Measurements from ENCODE around the gene GDF9.

GDF9 gene

GRCh38 chr5:132834057-132834456 is 32.2 kb downstream of the GDF9 start:
- FAIRE-seq, result no peak

GRCh38 chr5:132832612-132833011 is 33.7 kb downstream of the GDF9 start:
- no peak for FAIRE-seq

- FAIRE-seq, result no peak
Measured at GRCh38 chr5:132831095-132831860, 35.0 kb downstream of the GDF9 start.

GRCh38 chr5:132830436-132831094 is 35.7 kb downstream of the GDF9 start, which contains the start of gene SHROOM1:
Gene SHROOM1, minus strand, starts transcription at chr5:132830647. Its CDS starts 4,507 bp downstream, at chr5:132826140.
- no peak for FAIRE-seq

GRCh38 chr5:132829742-132830435 is 36.4 kb downstream of the GDF9 start:
- no peak for FAIRE-seq

GRCh38 chr5:132828846-132829494 is 37.3 kb downstream of the GDF9 start:
- no peak for FAIRE-seq

GRCh38 chr5:132827943-132828673 is 38.2 kb downstream of the GDF9 start:
- FAIRE-seq, result no peak

GRCh38 chr5:132826424-132827082 is 39.7 kb downstream of the GDF9 start:
- no peak for FAIRE-seq

- FAIRE-seq, result no peak
Measured at GRCh38 chr5:132825834-132826391, 40.4 kb downstream of the GDF9 start.

GRCh38 chr5:132825033-132825833 is 41.0 kb downstream of the GDF9 start:
- no peak for FAIRE-seq

- FAIRE-seq, result no peak
Measured at GRCh38 chr5:132824426-132824825, 41.8 kb downstream of the GDF9 start.

- FAIRE-seq, result no peak
Measured at GRCh38 chr5:132823481-132824050, 42.7 kb downstream of the GDF9 start.

GRCh38 chr5:132822650-132823480 is 43.4 kb downstream of the GDF9 start:
- FAIRE-seq, result no peak

- no peak for FAIRE-seq
Measured at GRCh38 chr5:132821791-132822190, 44.5 kb downstream of the GDF9 start.

GRCh38 chr5:132821350-132821749 is 44.9 kb downstream of the GDF9 start:
- FAIRE-seq, result no peak

- FAIRE-seq, result peak; percentile 95
Measured at GRCh38 chr5:132820162-132820754, 46.0 kb downstream of the GDF9 start.

- no peak for FAIRE-seq
Measured at GRCh38 chr5:132819468-132819867, 46.8 kb downstream of the GDF9 start.

- FAIRE-seq, result no peak
Measured at GRCh38 chr5:132817011-132817410, 49.3 kb downstream of the GDF9 start.

GRCh38 chr5:132816554-132816953 is 49.7 kb downstream of the GDF9 start:
- no peak for FAIRE-seq

Measured in G401.6 (cell line).